M059J (cell line): ENCODE data around the gene HIP1R. TPM values are rescaled to one million over a fixed set of nuclear protein-coding genes. Genes with fewer than 3 reads are reported as not detected.
A peak's percentile ranks its signal among the peaks of the same experiment; 100 is the strongest.

ENCODE experiments used
- DNase-seq: peaks from one replicate; pipeline ENCODE4 v3.0.0-alpha.2; 2012; ENCODE audit warnings: low read depth
- total RNA-seq: library from RNA; depleted of rRNA; stranded (reverse); fragments of >200 nt; shearing (Covaris generic); gene quantifications from 2 replicates; pipeline ENCODE4 v1.2.3, GENCODE V29; 2014

HIP1R gene
- total RNA-seq, 1 experiment from 2014 or later: 18.3 TPM

- peak; percentile 71 for DNase-seq
Observed at GRCh38 chr12:122834104-122834920, 945 bp upstream of the HIP1R start.

GRCh38 chr12:122835750-122836026 lies 431 bp downstream of the HIP1R start:
- DNase-seq: no peak

- peak; percentile 59 for DNase-seq
Observed at GRCh38 chr12:122836027-122836921, 1.0 kb downstream of the HIP1R start.

GRCh38 chr12:122837306-122838265 lies 2.3 kb downstream of the HIP1R start:
- DNase-seq: no peak

GRCh38 chr12:122838841-122839240 lies 3.6 kb downstream of the HIP1R start:
- DNase-seq: no peak

- peak; percentile 56 for DNase-seq
Observed at GRCh38 chr12:122839907-122840554, 4.8 kb downstream of the HIP1R start.

DNA sequence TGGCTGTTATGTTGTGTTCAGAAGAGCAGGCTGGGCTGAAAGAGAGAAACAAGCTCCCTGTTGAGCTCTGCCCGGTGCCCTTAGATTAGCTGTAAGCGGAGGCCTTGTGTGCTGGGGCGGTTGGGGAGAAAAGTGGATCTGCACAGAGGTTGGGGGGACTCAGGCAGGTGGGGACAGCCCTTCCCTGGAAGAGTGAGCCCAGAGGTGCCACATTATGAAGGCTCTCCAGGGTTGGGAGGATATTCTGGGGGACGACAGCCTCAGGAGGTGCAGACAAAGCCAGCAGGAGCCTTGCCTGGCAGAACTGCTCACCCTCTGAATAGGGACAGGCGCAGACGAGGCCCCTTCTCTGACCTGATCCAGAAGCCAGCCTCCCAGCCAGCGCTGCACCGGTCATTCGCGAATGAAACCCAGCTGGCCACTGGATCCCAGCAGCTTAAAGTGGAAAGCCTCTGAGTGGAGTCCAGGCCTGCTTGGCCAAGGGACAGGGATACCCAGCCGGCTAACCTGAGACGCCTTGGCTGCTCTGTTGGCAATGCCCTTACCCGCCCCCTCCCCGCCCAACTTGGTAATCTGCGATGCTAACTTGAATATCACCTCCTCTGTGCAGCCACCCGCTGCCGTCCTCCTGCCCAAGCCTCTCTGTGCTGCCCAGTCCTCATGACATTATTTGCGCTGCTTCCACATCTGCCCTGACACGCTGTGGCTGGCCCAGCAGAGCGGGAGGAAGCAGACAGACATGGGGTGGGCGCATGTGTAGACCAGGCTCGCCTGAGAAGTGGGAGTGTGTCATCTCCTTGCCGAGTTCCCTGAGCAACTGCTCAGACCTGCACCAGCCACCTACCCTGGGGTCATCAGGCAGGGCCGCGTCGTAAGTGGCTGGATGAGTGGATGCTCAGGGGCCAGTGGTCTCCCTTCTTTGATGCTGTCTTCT lies 5.6 kb downstream of the HIP1R start:
- no peak for DNase-seq

- DNase-seq: peak; percentile 87
Observed at GRCh38 chr12:122841544-122842321, 6.5 kb downstream of the HIP1R start.

GRCh38 chr12:122842505-122843405 lies 7.5 kb downstream of the HIP1R start:
- DNase-seq: no peak

GRCh38 chr12:122843455-122843854 lies 8.2 kb downstream of the HIP1R start:
- DNase-seq: no peak

GRCh38 chr12:122844366-122844971 lies 9.2 kb downstream of the HIP1R start:
- no peak for DNase-seq

GRCh38 chr12:122845041-122845864 lies 10.0 kb downstream of the HIP1R start:
- DNase-seq: no peak

GRCh38 chr12:122845865-122846621 lies 10.8 kb downstream of the HIP1R start:
- DNase-seq: no peak

GRCh38 chr12:122846622-122847515 lies 11.6 kb downstream of the HIP1R start:
- no peak for DNase-seq

GRCh38 chr12:122847516-122847836 lies 12.2 kb downstream of the HIP1R start:
- DNase-seq: no peak
